Posterior cingulate gyrus (tissue), 11 donors: Measurements from ENCODE around the gene RTL10.

Experiments used
- DNase-seq, 10 donors: peaks; one replicate each; pipeline versions ENCODE4 v3.0.0 to v3.0.0-alpha.2; 2020 to 2021; ENCODE audit warnings: mixed read lengths in 3 of 10
- intact Hi-C: fragments of 100-400 bp; cut with DNase I; formaldehyde crosslinking; loops from one replicate; pipeline ENCODE4 v1.15.1; 2023

Gene RTL10

GRCh38 chr22:19877626-19878339 lies 23.1 kb upstream of the RTL10 start:
- intact Hi-C loops: no loop called here
- DNase-seq: peak in 5 of 10 donors; percentile 4 to 76 (median 61)

DNA sequence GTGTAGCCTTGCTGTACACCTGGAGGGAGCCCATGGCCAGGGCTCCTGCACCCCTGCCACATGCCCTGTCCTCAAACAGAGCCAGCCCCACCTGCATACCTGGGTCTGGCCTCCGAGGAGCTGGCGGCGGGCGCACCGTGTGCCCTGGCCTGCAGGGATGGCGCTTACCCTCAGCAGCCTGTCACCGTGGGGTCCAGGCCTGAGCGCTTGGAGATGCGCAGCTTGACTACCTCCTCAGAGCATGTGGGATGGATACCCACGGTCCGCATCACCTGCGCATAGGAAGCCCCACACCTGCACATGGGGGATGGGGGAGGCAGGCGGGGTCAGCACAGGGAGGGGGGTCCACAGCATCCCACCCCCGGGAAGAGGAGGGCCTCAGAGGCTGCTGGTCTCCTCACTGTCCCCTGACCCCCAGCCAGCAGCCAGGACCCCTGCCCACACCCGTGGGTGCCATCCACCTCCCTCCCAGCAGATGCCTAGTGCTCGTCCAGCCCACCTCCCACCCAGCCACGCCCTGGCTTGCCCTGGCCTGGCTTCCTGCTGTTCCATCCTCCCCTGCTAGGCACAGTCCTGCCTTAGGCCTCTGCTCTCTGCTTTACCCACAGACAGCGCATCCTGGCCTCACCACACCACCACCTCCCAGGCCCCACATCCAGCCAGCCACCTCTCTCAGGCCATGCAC lies 22.4 kb upstream of the RTL10 start:
- DNase-seq: peak in 7 of 10 donors; percentile 3 to 78 (median 16)

DNA sequence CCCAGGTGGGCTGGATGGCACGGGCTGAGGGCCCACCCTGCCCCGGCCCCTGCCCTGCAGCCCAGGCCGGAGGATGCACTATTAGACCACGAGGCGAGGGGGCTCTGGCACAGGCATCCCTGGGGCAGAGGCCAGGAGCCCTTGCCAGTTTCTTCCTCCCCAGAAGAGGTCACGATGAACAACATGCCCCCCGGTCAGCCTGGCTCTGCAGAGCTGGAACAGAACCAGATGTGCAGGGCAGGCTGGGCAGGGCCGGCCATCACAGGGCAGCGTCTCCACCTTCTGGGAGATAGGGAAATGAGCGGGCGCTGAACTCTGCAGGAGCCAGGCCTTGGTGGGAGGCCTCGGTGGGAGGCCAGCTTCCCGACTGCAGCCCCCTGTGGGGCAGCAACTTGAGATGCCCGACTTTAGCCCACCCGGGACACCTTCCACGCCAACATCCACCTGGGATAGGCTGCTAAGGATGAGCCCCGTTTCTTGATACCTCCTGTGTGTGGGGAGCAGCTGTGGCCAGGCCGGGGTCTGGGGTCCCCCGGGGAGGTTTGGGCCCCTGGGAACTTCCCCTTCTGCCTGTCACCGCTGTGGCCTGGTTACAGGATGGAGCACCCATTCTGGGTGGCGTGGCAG lies 21.8 kb upstream of the RTL10 start:
- DNase-seq: peak in 7 of 10 donors; percentile 2 to 70 (median 18)
- intact Hi-C loops: no loop called here

More for the DNA sequence above, 22.4 kb upstream of the RTL10 start:
- intact Hi-C loops: no loop called here

GRCh38 chr22:19875531-19876313 lies 21.0 kb upstream of the RTL10 start:
- DNase-seq: peak in 7 of 10 donors; percentile 5 to 67 (median 21)
- intact Hi-C loops: no loop called here

DNA sequence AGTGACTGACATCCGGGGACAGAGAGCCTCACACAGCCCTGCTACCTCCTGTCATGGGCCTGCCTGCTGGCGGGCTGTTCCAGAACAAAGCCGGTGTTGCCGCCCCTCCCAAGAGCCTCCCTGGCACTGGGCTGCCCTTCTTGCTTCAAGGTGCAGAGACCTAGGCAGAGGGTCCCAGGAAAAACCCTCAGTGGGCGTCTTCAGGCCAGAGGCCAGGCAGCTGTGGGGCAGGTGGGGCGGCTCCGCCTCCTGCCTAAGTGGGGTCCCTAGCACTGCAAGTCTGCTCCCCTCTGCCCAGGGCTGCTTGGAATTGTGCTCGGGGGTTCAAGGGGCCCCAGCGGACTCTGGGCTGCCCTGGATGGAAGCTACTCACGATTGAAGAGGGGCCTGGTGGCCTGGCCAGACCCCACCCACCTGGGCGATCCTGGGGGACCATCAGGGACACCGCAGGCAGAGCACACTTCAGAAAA lies 20.4 kb upstream of the RTL10 start:
- intact Hi-C loops: no loop called here
- peak in 6 of 10 donors; percentile 3 to 78 (median 41) for DNase-seq

DNA sequence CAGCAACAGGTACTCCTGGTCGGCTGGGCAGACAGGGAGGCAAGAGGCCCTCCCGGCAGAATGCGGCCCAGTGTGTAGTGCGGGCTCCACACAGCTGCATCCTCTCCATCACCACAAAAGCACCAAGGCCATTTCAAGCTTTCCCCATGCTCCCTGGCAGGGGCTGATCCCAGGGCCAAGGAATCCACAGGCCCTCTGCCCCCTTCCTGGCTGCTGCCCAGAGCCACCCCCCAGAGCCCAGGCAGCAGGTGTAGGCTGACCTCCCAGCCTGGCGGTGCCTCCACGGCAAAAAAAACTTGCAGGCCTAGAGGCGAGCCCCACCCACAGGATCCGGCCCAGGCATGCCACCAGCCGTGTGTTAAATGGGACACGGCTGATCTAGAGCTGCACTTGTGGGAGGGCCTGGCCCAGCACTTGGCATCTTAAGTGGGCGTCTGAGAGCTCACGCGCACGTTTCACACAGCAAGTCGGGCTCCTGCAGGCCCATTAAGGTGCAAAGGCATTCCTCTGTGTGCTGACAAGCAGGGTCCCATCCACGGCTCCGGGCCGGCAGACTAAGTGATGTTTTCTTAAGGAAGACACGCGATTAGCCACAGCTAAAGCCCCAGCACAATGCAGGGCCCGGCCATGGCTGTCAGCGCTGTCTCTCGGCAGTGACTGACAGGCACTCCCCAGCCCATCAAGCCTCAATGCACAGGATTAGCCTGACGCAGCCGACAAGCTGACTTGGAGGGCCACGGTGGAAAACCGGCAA lies 19.8 kb upstream of the RTL10 start:
- intact Hi-C loops: no loop called here
- peak in 9 of 10 donors; percentile 5 to 92 (median 40) for DNase-seq

GRCh38 chr22:19873960-19874306 lies 19.3 kb upstream of the RTL10 start:
- DNase-seq: peak in 6 of 10 donors; percentile 2 to 74 (median 7)
- intact Hi-C loops: no loop called here

DNA sequence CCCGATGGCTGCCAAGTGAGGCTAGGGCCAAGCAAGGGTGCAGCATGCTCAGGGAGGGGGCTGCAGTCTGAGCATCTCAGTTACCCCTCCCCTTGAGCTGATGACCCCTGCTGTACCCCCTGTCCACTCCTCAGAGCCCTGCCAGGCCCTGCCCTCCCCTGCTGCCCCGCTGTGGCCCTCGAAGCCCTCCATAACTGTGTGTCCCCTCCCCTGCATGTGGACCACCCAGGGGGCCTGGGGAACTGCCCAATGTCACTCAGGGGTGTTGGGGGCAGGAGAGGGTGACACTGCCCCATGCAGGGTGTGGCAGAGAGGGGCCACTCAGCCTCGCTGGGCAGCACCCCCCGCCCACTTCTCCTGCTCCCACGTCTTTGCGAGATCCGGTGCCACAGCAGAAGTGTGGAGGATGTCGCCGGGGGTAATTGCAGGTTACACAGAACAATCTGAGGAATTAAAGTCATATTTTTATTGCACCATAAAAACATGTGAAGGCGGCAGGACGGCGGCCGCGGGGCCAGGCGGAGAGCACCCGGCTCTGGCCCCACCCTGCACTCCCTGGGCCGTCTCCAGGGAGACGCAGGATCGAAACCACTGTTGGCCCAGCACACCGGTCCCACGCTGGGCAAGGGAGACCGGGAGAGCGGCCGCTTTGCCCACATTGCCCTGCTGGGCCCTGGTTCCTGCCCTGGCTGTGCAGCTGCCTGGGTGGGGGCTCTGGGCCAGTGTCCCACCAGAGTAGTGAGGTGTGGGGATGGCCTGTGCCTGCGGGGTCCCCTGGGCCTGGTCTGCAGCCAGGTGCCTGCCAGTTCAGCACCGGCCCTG lies 18.7 kb upstream of the RTL10 start:
- intact Hi-C loops: no loop called here
- DNase-seq: peak in 8 of 10 donors; percentile 2 to 76 (median 17)

DNA sequence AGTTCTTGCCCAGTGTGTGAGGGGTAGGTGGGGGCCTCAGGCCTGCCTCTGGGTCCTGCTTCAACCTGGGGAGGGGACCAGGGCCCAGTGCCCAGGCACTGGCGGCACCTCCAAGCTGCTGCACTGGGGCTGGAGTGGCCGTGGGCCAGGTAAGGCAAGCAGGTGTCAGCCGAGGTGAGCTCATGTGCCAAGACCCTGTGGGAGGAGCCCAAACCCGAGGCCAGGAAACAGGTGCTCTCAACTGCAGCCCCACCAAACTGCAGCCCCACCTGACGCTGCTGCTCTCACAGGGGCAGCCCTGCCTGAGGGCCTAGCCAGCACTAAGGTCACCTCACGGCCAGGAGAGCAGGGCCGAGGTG lies 18.1 kb upstream of the RTL10 start:
- peak in 6 of 10 donors; percentile 6 to 78 (median 34) for DNase-seq
- intact Hi-C loops: no loop called here

GRCh38 chr22:19871845-19872778 lies 17.4 kb upstream of the RTL10 start:
- intact Hi-C loops: no loop called here
- DNase-seq: peak in 7 of 10 donors; percentile 5 to 79 (median 9)

GRCh38 chr22:19871023-19871844 lies 16.6 kb upstream of the RTL10 start:
- intact Hi-C loops: no loop called here

GRCh38 chr22:19870153-19871022 lies 15.7 kb upstream of the RTL10 start:
- intact Hi-C loops: no loop called here
- DNase-seq: peak in 8 of 10 donors; percentile 4 to 75 (median 18)

More at GRCh38 chr22:19871023-19871844, 16.6 kb upstream of the RTL10 start:
- peak in 7 of 10 donors; percentile 2 to 80 (median 21) for DNase-seq

- peak in 7 of 10 donors; percentile 6 to 73 (median 16) for DNase-seq
- intact Hi-C loops: no loop called here
Measured at GRCh38 chr22:19869497-19870152, 15.0 kb upstream of the RTL10 start.

GRCh38 chr22:19868773-19869471 lies 14.2 kb upstream of the RTL10 start:
- intact Hi-C loops: no loop called here
- peak; percentile 11 to 93 (median 58) for DNase-seq

DNA sequence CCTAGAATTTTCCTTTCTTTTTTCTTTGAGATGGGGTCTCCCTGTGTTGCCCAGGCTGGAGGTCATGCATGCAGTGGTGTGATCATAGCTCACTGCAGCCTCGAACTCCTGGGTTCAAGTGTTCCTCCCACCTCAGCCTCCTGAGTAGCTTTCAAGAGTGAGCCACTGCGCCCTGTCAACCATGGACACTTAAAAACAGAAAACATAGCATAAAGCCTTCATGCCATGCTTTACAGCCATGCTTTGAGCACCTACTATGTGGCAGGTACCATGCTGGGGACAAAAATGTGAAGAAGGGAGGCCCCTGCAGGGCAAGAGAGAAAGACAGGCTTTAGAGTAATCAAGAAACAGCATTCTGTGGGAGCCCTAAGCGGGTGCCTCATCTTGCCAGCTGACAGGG lies 13.7 kb upstream of the RTL10 start:
- peak in 1 of 10 donors; percentile 19 for DNase-seq
- intact Hi-C loops: no loop called here
